NT2/D1 (cell line): ENCODE results near the gene HSD17B10.

Experiments used
- YY1 ChIP-seq: IDR thresholded peaks from 2 replicates; pipeline ENCODE4 v1.6.1; 2011; ENCODE audit not compliant: insufficient read length, insufficient read depth
- ZNF274 ChIP-seq: IDR thresholded peaks from 2 replicates; pipeline ENCODE4 v1.6.1; 2011; ENCODE audit warnings: mild to moderate bottlenecking, low read depth, low read length

GRCh38 chrX:53430231-53430630 is 3.9 kb downstream of the HSD17B10 start:
- TF ChIP-seq ZNF274 (no peak), YY1 (no peak)
